AG09319 (cell line): ENCODE results near the gene GSTM1.

Experiments
- DNase-seq: peaks from one replicate; pipeline ENCODE4 v3.0.0-alpha.2; 2010; ENCODE audit warnings: low read depth; ENCODE audit errors: extremely low read depth
- TF ChIP-seq, protein P1 (sequence below): IDR thresholded peaks from 2 replicates; pipeline ENCODE4 v1.5.1; 2011; ENCODE audit warnings: low read depth, mild to moderate bottlenecking, inconsistent platforms, low read length, moderate library complexity

GSTM1 gene

GRCh38 chr1:109733236-109733870 is 45.7 kb downstream of the GSTM1 start:
- no peak for DNase-seq
- TF ChIP-seq, protein P1, sequence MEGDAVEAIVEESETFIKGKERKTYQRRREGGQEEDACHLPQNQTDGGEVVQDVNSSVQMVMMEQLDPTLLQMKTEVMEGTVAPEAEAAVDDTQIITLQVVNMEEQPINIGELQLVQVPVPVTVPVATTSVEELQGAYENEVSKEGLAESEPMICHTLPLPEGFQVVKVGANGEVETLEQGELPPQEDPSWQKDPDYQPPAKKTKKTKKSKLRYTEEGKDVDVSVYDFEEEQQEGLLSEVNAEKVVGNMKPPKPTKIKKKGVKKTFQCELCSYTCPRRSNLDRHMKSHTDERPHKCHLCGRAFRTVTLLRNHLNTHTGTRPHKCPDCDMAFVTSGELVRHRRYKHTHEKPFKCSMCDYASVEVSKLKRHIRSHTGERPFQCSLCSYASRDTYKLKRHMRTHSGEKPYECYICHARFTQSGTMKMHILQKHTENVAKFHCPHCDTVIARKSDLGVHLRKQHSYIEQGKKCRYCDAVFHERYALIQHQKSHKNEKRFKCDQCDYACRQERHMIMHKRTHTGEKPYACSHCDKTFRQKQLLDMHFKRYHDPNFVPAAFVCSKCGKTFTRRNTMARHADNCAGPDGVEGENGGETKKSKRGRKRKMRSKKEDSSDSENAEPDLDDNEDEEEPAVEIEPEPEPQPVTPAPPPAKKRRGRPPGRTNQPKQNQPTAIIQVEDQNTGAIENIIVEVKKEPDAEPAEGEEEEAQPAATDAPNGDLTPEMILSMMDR: no peak

GRCh38 chr1:109739738-109740614 is 52.4 kb downstream of the GSTM1 start:
- TF ChIP-seq, protein P1: no peak
- no peak for DNase-seq

DNA sequence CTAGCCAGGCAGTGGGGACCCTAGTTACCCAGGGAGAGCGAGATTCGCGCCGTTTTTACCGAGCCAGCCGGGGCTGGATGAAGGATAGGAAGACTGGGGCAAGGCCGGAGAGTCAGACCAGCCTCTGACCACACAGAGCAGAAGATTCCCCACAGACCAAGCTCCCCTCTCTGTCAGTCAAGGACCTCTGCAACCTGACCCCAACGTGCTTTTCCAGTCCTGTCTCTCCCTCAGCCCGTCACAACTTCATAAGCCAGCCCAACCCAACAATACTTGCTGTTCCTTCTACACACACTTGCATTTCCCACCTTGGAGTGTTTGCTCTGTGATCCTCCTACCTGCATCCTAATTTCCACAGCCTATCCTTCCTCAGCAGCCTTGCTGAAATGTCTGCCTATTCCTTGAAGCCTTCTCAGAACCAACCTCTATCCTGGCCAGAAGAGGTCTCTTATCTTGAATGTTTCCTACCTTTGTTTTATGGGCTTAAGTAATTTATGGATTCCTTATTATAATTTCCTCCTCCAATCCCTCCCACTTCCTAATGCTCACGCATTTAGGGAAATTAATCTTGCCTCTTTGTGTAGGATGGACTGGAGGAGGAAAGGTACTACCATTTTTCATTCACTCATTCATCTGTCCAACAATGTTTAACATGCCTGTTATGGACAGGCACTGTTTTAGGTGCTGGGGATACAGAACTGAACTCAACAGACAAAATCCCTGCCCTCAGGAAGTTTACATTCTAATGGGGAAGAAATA is 53.2 kb downstream of the GSTM1 start, which contains the start of gene GSTM3:
GSTM3 (minus strand) TSS at position 424 of the 759 bp plus-strand sequence. CDS start 751 bp downstream, outside the sequence.
- no peak for DNase-seq
- TF ChIP-seq, protein P1: no peak
